LNCaP clone FGC (cell line): ENCODE measurements around the gene MESP2.

ENCODE experiments used
- DNase-seq: peaks from one replicate; pipeline ENCODE4 v3.0.0-alpha.2; 2011; ENCODE audit warnings: low read depth
- H3K4me3 ChIP-seq: 2 replicates; pipeline ENCODE4 v1.5.1; 2011; ENCODE audit warnings: mild to moderate bottlenecking, low read depth, low read length, control low read depth
- TF ChIP-seq, protein P1 (sequence below): IDR thresholded peaks from 2 replicates; pipeline ENCODE4 v1.5.1; 2012; ENCODE audit warnings: mild to moderate bottlenecking; ENCODE audit not compliant: control insufficient read depth, insufficient read depth; ENCODE audit errors: extremely low read depth

The MESP2 gene

DNA sequence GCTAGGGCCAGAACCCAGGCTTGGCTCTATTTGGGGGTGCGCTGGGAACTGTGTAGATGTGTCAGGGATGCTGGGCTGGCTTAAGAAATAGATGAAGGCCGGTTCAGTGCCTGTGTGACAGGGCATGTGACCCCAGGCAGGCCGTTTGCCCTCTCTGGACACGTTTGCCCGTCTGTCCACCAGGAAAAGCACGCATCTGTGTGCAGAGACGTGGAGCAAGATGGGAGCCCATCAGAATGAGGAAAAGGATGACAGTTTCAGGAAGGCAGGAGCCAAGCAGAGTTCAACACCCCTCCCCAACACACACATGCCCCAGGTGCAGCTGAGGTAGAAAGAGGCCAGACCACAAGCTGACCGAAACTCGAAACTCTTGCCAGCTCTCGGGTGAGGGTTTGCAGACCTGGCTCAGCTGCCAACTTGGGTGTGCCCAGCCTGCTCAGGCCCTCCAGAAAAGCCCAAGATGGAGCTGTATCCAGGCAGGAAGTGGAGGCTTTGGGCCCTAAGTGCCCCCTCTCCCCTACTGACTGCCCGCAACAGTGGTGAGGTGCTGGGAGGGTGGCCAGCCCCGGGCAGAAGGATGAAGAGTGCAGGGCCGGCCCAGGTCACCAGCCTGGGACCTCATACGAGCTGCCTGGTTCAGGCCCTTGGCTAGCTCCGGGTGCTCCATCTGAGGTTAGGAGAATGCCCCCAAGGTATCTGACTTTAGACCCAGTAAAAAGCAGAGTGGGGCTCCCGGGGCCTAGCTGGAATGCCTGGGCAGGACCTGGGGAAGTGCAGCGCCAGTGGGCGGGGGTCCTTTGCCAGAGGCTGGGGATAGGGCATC, 14.9 kb upstream of the MESP2 start:
- no peak overlapping the region for H3K4me3 ChIP-seq
- TF ChIP-seq, protein P1, sequence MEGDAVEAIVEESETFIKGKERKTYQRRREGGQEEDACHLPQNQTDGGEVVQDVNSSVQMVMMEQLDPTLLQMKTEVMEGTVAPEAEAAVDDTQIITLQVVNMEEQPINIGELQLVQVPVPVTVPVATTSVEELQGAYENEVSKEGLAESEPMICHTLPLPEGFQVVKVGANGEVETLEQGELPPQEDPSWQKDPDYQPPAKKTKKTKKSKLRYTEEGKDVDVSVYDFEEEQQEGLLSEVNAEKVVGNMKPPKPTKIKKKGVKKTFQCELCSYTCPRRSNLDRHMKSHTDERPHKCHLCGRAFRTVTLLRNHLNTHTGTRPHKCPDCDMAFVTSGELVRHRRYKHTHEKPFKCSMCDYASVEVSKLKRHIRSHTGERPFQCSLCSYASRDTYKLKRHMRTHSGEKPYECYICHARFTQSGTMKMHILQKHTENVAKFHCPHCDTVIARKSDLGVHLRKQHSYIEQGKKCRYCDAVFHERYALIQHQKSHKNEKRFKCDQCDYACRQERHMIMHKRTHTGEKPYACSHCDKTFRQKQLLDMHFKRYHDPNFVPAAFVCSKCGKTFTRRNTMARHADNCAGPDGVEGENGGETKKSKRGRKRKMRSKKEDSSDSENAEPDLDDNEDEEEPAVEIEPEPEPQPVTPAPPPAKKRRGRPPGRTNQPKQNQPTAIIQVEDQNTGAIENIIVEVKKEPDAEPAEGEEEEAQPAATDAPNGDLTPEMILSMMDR = no peak

DNA sequence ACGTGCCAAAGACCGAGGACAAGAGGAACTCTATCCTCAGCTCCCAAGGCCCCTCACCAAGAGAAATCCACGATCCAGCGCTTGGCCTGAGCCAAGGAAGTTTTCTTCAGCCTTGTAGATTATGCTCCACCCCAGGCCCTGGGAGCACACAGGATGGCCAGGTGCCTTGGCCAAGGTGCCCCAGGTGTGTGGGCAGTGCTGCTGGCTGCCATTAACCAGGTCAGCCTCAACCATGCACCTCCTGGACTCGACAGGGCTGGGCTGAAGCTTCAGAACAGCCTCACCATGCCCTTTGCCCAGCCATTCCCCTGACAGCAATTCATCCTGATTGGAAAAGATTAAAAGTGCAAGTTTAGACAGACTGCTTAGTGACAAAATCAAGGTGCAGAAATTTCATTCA, 14.2 kb upstream of the MESP2 start:
- no peak overlapping the region for H3K4me3 ChIP-seq
- TF ChIP-seq, protein P1 = no peak
- DNase-seq = no peak

More for the DNA sequence above, 14.9 kb upstream of the MESP2 start:
- no peak for DNase-seq

DNA sequence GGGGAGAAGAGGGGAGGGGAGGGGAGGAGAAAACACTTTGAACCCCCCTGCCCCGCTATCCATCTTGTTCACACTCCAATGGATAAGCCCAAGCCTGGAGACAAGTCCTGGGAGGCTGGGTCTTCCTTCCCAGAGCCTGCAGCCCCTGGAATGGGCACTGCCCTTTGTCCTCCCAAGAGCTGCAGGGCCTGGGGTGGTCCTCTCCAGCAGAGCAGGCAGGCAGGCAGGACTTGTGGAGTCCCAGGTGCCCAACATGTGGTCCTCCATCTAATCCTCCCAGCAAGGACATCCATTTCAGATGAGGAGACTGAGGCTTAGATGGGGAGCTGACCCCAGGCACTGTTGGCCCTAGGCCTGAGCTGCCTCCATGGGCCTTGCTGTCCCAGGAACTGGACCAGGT, 10.4 kb upstream of the MESP2 start:
- DNase-seq = no peak
- no peak overlapping the region for H3K4me3 ChIP-seq
- TF ChIP-seq, protein P1 = no peak

DNA sequence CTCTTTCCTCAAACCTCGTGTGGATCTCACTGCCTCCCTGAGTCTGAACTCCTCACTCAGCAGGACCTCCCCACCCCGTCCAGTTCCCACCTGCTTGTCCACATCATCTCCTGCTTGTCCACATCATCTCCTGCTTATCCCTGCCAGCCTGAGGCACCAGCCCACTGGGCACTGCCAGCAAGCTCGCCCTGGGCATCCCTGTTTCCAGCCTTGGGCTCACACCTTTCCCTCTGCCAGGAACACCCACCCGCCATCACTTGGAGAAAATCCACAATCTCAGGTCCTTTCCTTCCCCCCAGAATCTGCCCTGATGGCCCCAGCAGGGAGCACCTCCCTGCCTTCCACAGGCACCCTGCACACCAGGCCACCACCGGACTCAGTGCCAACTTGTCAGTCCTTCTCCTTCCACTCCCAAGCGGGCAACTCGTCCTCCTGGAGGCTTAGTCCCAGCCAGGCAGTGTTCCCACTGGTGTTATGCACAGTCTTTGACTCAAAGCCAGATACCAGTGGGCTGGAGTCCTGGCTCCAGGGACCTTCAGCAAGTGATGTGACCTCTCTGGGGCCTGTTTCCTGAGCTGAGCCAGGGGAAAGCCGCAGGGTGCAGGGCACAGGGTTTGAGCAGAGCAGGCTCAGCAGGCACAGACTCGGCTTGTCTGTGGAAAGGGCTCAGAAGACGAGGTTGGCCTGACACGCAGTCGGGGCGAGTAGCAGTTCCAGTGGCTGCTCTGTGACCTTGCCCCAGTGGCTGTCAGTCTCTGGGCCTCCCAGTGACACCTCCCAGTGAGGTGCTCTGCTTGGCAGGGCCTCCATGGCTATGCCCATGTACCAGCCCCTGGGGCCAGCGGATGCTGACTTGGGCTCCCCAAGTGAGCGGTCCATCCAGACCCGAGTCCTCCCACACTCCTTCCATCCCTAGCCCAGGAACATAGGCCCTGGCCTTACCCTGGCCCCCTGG, 9.5 kb upstream of the MESP2 start:
- no peak overlapping the region for H3K4me3 ChIP-seq
- DNase-seq = no peak
- TF ChIP-seq, protein P1 = no peak

DNA sequence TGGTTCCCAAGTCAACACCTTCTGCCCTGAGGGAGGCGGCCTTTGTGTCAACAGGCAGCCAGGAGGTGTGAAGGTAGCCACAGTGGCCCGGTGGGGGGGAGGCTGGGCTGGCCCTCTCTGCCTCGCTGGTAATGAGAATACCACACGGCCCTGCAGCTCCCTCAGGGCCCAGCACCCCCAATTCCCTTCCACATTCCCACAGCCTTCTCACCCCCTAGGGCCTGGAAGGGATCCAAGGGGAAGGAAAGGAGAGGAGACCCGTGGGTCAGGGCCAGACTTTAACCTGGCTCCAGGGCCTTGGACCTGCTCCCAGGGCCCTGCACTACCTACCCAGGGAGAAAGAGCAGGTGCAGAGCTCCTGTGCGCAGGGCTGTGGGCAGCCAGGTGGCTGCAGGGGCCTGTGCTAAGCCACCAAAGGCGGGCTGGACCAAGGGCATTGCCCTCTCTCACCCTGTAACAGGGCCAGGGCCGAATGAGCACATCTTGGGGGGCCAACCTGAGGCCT, 8.7 kb upstream of the MESP2 start:
- no peak overlapping the region for H3K4me3 ChIP-seq
- DNase-seq = no peak
- TF ChIP-seq, protein P1 = no peak

DNA sequence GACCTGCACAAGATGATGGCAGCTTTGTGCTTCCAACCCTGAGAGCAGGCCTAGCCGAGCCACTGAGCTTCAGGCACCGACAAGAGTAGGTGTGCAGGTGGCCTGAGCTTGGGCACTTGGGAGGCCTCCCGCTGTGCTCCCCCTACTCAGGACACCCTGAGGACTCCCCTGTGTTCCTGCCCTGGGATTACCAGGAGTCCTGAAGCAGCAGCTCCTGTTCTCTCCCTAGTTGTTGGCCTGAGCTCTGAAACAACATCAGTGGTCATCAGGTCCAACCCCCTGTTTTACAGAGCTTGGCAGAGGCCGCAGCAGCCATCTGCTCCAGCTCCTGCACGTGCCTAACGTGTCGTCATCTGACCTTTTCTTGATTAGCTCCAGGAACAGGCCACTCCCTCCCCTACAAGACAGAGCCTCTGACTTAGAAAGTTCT, 8.0 kb upstream of the MESP2 start:
- TF ChIP-seq, protein P1 = no peak
- DNase-seq = no peak
- no peak overlapping the region for H3K4me3 ChIP-seq
